DND-41 (cell line): ENCODE measurements around the gene NCAN.

Source experiments
- ATAC-seq: fragments of 200-7000 bp; cut with Tn5 transposase; 3 replicates; pipeline ENCODE4 v1.9.1; 2021; ENCODE audit warnings: low read depth; ENCODE audit not compliant: insufficient read depth
- DNase-seq: peaks from one replicate; pipeline ENCODE4 v3.0.0-alpha.2; 2020
- H2AFZ ChIP-seq: 2 replicates; pipeline ENCODE4 v1.6.0; 2012; ENCODE audit warnings: low read depth, low read length
- H3K27ac ChIP-seq: 2 replicates; pipeline ENCODE4 v1.5.1; 2012; ENCODE audit warnings: low read length, inconsistent platforms
- H3K27me3 ChIP-seq: fragments of 200-600 bp; sonication (generic); 2 replicates; pipeline ENCODE4 v1.6.0; 2012; ENCODE audit warnings: low read length, mild to moderate bottlenecking, inconsistent platforms; ENCODE audit not compliant: insufficient read depth, poor library complexity
- H3K36me3 ChIP-seq: 2 replicates; pipeline ENCODE4 v1.5.1; 2012; ENCODE audit warnings: low read length, inconsistent platforms; ENCODE audit not compliant: insufficient read depth
- H3K4me1 ChIP-seq: 2 replicates; pipeline ENCODE4 v1.5.1; 2012; ENCODE audit warnings: mild to moderate bottlenecking, low read length; ENCODE audit not compliant: insufficient read depth
- H3K4me2 ChIP-seq: 2 replicates; pipeline ENCODE4 v1.6.0; 2012; ENCODE audit warnings: mild to moderate bottlenecking, moderate library complexity, low read length, inconsistent platforms; ENCODE audit not compliant: insufficient read depth
- H3K4me3 ChIP-seq, 2 experiments: fragments of 200-600 bp in 1 of 2; shearing (Covaris generic) in 1 of 2; 2 replicates each; pipeline ENCODE4 v1.5.1; 2012 to 2016; ENCODE audit warnings: inconsistent platforms in 2 of 2, low read length in 2 of 2, mild to moderate bottlenecking in 2 of 2, low read depth in 1 of 2, moderate library complexity in 1 of 2
- H3K79me2 ChIP-seq: 2 replicates; pipeline ENCODE4 v1.6.0; 2012; ENCODE audit warnings: low read length, inconsistent platforms; ENCODE audit not compliant: insufficient read depth
- H3K9ac ChIP-seq: 2 replicates; pipeline ENCODE4 v1.6.0; 2012; ENCODE audit warnings: low read depth, mild to moderate bottlenecking, inconsistent platforms, low read length, moderate library complexity
- H3K9me3 ChIP-seq: 2 replicates; pipeline ENCODE4 v1.5.1; 2012; ENCODE audit warnings: low read length, moderate library complexity, mild to moderate bottlenecking, inconsistent platforms; ENCODE audit not compliant: insufficient read depth, severe bottlenecking
- H4K20me1 ChIP-seq: 2 replicates; pipeline ENCODE4 v1.6.0; 2012; ENCODE audit warnings: low read length; ENCODE audit not compliant: insufficient read depth
- CTCF ChIP-seq: IDR thresholded peaks from 2 replicates; pipeline ENCODE4 v1.5.1; 2012; ENCODE audit warnings: borderline replicate concordance, low read length, moderate library complexity, mild to moderate bottlenecking; ENCODE audit not compliant: poor library complexity, severe bottlenecking; ENCODE audit errors: extremely low read depth
- EZH2 ChIP-seq: IDR thresholded peaks from 3 replicates; pipeline ENCODE4 v1.6.1; 2012; ENCODE audit warnings: borderline replicate concordance, low read depth, mild to moderate bottlenecking, moderate library complexity, low read length, inconsistent platforms; ENCODE audit not compliant: severe bottlenecking

The NCAN gene

GRCh38 chr19:19294914-19295313, 83.2 kb downstream of the NCAN start:
- DNase-seq = no peak
- peaks cover 47% of the 10 kb centered on the region for H3K36me3 ChIP-seq

GRCh38 chr19:19296953-19297689, 85.4 kb downstream of the NCAN start:
- Histone ChIP-seq H3K9ac (no peak overlapping the region), H3K4me2 (no peak overlapping the region), H3K27me3 (no peaks in the 10 kb centered on the region), H3K9me3 (no peaks in the 10 kb centered on the region), H3K79me2 (no peaks in the 10 kb centered on the region), H3K27ac (no peak overlapping the region), H4K20me1 (no peaks in the 10 kb centered on the region), H3K4me3 (no peak overlapping the region), H3K4me1 (no peaks in the 10 kb centered on the region), H3K36me3 (peaks cover 62% of the 10 kb centered on the region), H2AFZ (no peak overlapping the region)
- DNase-seq = no peak
- TF ChIP-seq EZH2 = no peak
- no peak for TF ChIP-seq CTCF
- ATAC-seq = no peak

More at GRCh38 chr19:19294914-19295313, 83.2 kb downstream of the NCAN start:
- ATAC-seq = no peak
- no peak overlapping the region for H2AFZ ChIP-seq
- no peaks in the 10 kb centered on the region for H4K20me1 ChIP-seq
- TF ChIP-seq EZH2 = no peak
- no peak for TF ChIP-seq CTCF
- no peak overlapping the region for H3K4me3 ChIP-seq
- H3K9me3 ChIP-seq = no peaks in the 10 kb centered on the region
- no peaks in the 10 kb centered on the region for H3K4me1 ChIP-seq
- H3K27me3 ChIP-seq = no peaks in the 10 kb centered on the region
- no peaks in the 10 kb centered on the region for H3K79me2 ChIP-seq
- H3K9ac ChIP-seq = no peak overlapping the region
- no peak overlapping the region for H3K4me2 ChIP-seq
- no peak overlapping the region for H3K27ac ChIP-seq

GRCh38 chr19:19297759-19298158, 86.0 kb downstream of the NCAN start:
- H3K27ac ChIP-seq = no peak overlapping the region
- H3K4me3 ChIP-seq = no peak overlapping the region
- no peaks in the 10 kb centered on the region for H3K9me3 ChIP-seq
- ATAC-seq (no peak), DNase-seq (no peak)
- TF ChIP-seq EZH2 = no peak
- TF ChIP-seq CTCF = no peak
- H4K20me1 ChIP-seq = no peaks in the 10 kb centered on the region
- H3K79me2 ChIP-seq = no peaks in the 10 kb centered on the region
- H3K27me3 ChIP-seq = no peaks in the 10 kb centered on the region
- no peak overlapping the region for H3K4me2 ChIP-seq
- peaks cover 65% of the 10 kb centered on the region for H3K36me3 ChIP-seq
- H3K9ac ChIP-seq = no peak overlapping the region
- no peak overlapping the region for H2AFZ ChIP-seq
- H3K4me1 ChIP-seq = no peaks in the 10 kb centered on the region
